CD14-positive monocyte (primary cell): ENCODE results near the gene RGS13. TPM values are rescaled to one million over a fixed set of nuclear protein-coding genes. Genes with fewer than 3 reads are reported as not detected.

Source experiments
- DNase-seq, 3 donors: peaks; one replicate each; pipeline ENCODE4 v3.0.0-alpha.2; 2011 to 2022
- H2AFZ ChIP-seq: 2 replicates; pipeline ENCODE4 v1.6.0; 2012; ENCODE audit warnings: mild to moderate bottlenecking, low read depth, low read length, inconsistent platforms; ENCODE audit not compliant: insufficient read depth, poor library complexity, severe bottlenecking
- H3K27ac ChIP-seq, 2 donors: 1 replicate in 1 of 2; 2 replicates in 1 of 2; pipeline ENCODE4 v1.5.1; 2012 to 2013; ENCODE audit warnings: low read length in 2 of 2, control low read depth in 1 of 2, inconsistent platforms in 1 of 2, low read depth in 1 of 2, mild to moderate bottlenecking in 1 of 2
- H3K27me3 ChIP-seq, 2 donors: one replicate each; pipeline versions ENCODE4 v1.6.0 to v1.6.1; 2011 to 2013; ENCODE audit warnings: low read length in 2 of 2; ENCODE audit not compliant: control insufficient read depth in 2 of 2, insufficient read depth in 2 of 2
- H3K36me3 ChIP-seq, 2 donors: replicated peaks in 1 of 2; 1 replicate in 1 of 2; 2 replicates in 1 of 2; pipeline versions ENCODE4 v1.5.1 to v1.6.1; 2012 to 2013; ENCODE audit warnings: low read length in 2 of 2, control low read depth in 1 of 2, inconsistent platforms in 1 of 2, mild to moderate bottlenecking in 1 of 2; ENCODE audit not compliant: insufficient read depth in 2 of 2, control insufficient read depth in 1 of 2
- H3K4me1 ChIP-seq, 2 donors: 1 replicate in 1 of 2; 2 replicates in 1 of 2; pipeline versions ENCODE4 v1.5.1 to v1.6.1; 2012 to 2013; ENCODE audit warnings: low read length in 2 of 2, control low read depth in 1 of 2, inconsistent platforms in 1 of 2, mild to moderate bottlenecking in 1 of 2, moderate library complexity in 1 of 2; ENCODE audit not compliant: insufficient read depth in 2 of 2, control insufficient read depth in 1 of 2
- H3K4me2 ChIP-seq: replicated peaks from 2 replicates; pipeline ENCODE3; 2012; ENCODE audit warnings: low read length, moderate library complexity, mild to moderate bottlenecking; ENCODE audit not compliant: poor library complexity, severe bottlenecking; ENCODE audit errors: extremely low read depth
- H3K4me3 ChIP-seq, 3 experiments: fragments of 200-600 bp in 1 of 3; sonication (generic) in 1 of 3; replicated peaks in 1 of 3; 1 replicate in 2 of 3; 2 replicates in 1 of 3; pipeline ENCODE4 v1.5.1; 2011 to 2013; ENCODE audit warnings: low read length in 3 of 3, mild to moderate bottlenecking in 3 of 3, control low read depth in 2 of 3, low read depth in 2 of 3, inconsistent platforms in 1 of 3, moderate library complexity in 1 of 3
- H3K79me2 ChIP-seq: 2 replicates; pipeline ENCODE4 v1.6.0; 2012; ENCODE audit warnings: mild to moderate bottlenecking, control low read depth, inconsistent platforms, low read length, moderate library complexity; ENCODE audit not compliant: insufficient read depth
- H3K9ac ChIP-seq: 2 replicates; pipeline ENCODE4 v1.6.0; 2017; ENCODE audit warnings: low read length, mild to moderate bottlenecking; ENCODE audit not compliant: insufficient read depth, poor library complexity, severe bottlenecking
- H3K9me3 ChIP-seq, 2 donors: replicated peaks in 1 of 2; 1 replicate in 1 of 2; 2 replicates in 1 of 2; pipeline versions ENCODE4 v1.5.1 to v1.6.1; 2012 to 2013; ENCODE audit warnings: low read length in 2 of 2, control low read depth in 1 of 2; ENCODE audit not compliant: control insufficient read depth in 1 of 2, insufficient read depth in 1 of 2
- H4K20me1 ChIP-seq: 2 replicates; pipeline ENCODE4 v1.6.0; 2012; ENCODE audit warnings: mild to moderate bottlenecking, low read length, control low read depth, moderate library complexity; ENCODE audit not compliant: insufficient read depth
- H3K27ac Mint-ChIP-seq, 7 donors: one replicate each; pipeline ENCODE4 v1.8.0; 2020; ENCODE audit warnings: mild to moderate bottlenecking in 7 of 7, mixed read lengths in 7 of 7, moderate library complexity in 6 of 7, inconsistent platforms in 2 of 7
- H3K27me3 Mint-ChIP-seq, 3 donors: one replicate each; pipeline ENCODE4 v1.8.0; 2021 to 2022; ENCODE audit warnings: low read depth in 3 of 3, mild to moderate bottlenecking in 3 of 3, mixed read lengths in 3 of 3, moderate library complexity in 3 of 3, inconsistent platforms in 1 of 3
- H3K36me3 Mint-ChIP-seq, 2 donors: one replicate each; pipeline ENCODE4 v1.8.0; 2020; ENCODE audit warnings: mixed read lengths in 2 of 2, inconsistent platforms in 1 of 2, mild to moderate bottlenecking in 1 of 2
- H3K4me1 Mint-ChIP-seq: one replicate; pipeline ENCODE4 v1.8.0; 2020; ENCODE audit warnings: mild to moderate bottlenecking, mixed read lengths
- H3K4me3 Mint-ChIP-seq, 2 donors: one replicate each; pipeline ENCODE4 v1.8.0; 2020; ENCODE audit warnings: mild to moderate bottlenecking in 2 of 2, mixed read lengths in 2 of 2, moderate library complexity in 1 of 2
- H3K9me3 Mint-ChIP-seq, 7 donors: one replicate each; pipeline ENCODE4 v1.8.0; 2020 to 2022; ENCODE audit warnings: mixed read lengths in 7 of 7, mild to moderate bottlenecking in 6 of 7, moderate library complexity in 6 of 7, inconsistent platforms in 2 of 7
- CTCF ChIP-seq: fragments of 200-600 bp; IDR thresholded peaks from one replicate; pipeline ENCODE4 v1.8.0; 2022; ENCODE audit warnings: antibody characterized with exemption, mild to moderate bottlenecking
- WGBS: methylation state at CpG from one replicate; pipeline ENCODE4 v1.1.5; 2013; ENCODE audit warnings: missing lambda C conversion rate; ENCODE audit not compliant: insufficient coverage; 5-methylcytosine and 5-hydroxymethylcytosine counted together
- intact Hi-C, 2 donors: fragments of 100-400 bp; cut with micrococcal nuclease; formaldehyde crosslinking; loops; one replicate each; pipeline versions ENCODE4 v1.15.0 to v1.15.1; 2023
- polyA plus RNA-seq, 3 donors: library from polyadenylated mRNA; depleted of rRNA in 1 of 3; unstranded in 2 of 3; stranded (reverse) in 1 of 3; fragments of 300-500 nt in 2 of 3; fragments of >200 nt in 1 of 3; fragmentation: Illumina TruSeq in 2 of 3; gene quantifications; 1 replicate in 2 of 3; 2 replicates in 1 of 3; pipeline ENCODE4 v1.2.3, GENCODE V29; 2012 to 2021

RGS13 gene
- polyA plus RNA-seq, 3 donors: not detected

GRCh38 chr1:192689459-192689858 is 53.5 kb downstream of the RGS13 start:
- Histone ChIP-seq H3K9ac (no peak overlapping the region), H3K9me3 (peaks cover 7 to 20% of the 10 kb centered on the region in 2 donors), H3K4me2 (no peak overlapping the region), H3K79me2 (no peaks in the 10 kb centered on the region), H3K27ac (no peak overlapping the region), H3K27me3 (no peaks in the 10 kb centered on the region), H3K4me3 (no peak overlapping the region), H2AFZ (no peak overlapping the region), H3K4me1 (no peaks in the 10 kb centered on the region), H3K36me3 (no peaks in the 10 kb centered on the region), H4K20me1 (no peaks in the 10 kb centered on the region)
- Mint-ChIP-seq H3K9me3 (peaks cover 9 to 33% (median 19%) of the 10 kb centered on the region in 7 donors), H3K36me3 (no peaks in the 10 kb centered on the region), H3K27me3 (peaks cover 0 to 2% (median 1%) of the 10 kb centered on the region in 3 donors), H3K27ac (no peak overlapping the region), H3K4me3 (no peak overlapping the region), H3K4me1 (peaks cover 2% of the 10 kb centered on the region)
- no peak for DNase-seq
- TF ChIP-seq CTCF: no peak
- intact Hi-C loops: no loop called here

GRCh38 chr1:192691041-192691440 is 55.1 kb downstream of the RGS13 start:
- no peak overlapping the region for H2AFZ ChIP-seq
- no peaks in the 10 kb centered on the region for H3K36me3 ChIP-seq
- H3K9me3 ChIP-seq: peaks cover 7 to 20% of the 10 kb centered on the region in 2 donors
- no peak overlapping the region for H3K4me3 ChIP-seq
- no peak overlapping the region for H3K27ac Mint-ChIP-seq
- no peak overlapping the region for H3K9ac ChIP-seq
- H3K4me1 ChIP-seq: no peaks in the 10 kb centered on the region
- H3K4me3 Mint-ChIP-seq: no peak overlapping the region
- no peak for TF ChIP-seq CTCF
- intact Hi-C loops: no loop called here
- H4K20me1 ChIP-seq: no peaks in the 10 kb centered on the region
- no peaks in the 10 kb centered on the region for H3K4me1 Mint-ChIP-seq
- H3K27me3 Mint-ChIP-seq: peaks cover 0 to 1% (median 1%) of the 10 kb centered on the region in 3 donors
- H3K27me3 ChIP-seq: no peaks in the 10 kb centered on the region
- H3K27ac ChIP-seq: no peak overlapping the region
- WGBS: no CpG with 5 or more reads among the region's 1 CpG
- no peak overlapping the region for H3K4me2 ChIP-seq
- H3K36me3 Mint-ChIP-seq: no peaks in the 10 kb centered on the region
- DNase-seq: no peak
- H3K9me3 Mint-ChIP-seq: peaks cover 7 to 30% (median 19%) of the 10 kb centered on the region in 7 donors
- H3K79me2 ChIP-seq: no peaks in the 10 kb centered on the region
